Glomerular endothelial cell (primary cell): ENCODE results near the gene ACOD1. TPM values are rescaled to one million over a fixed set of nuclear protein-coding genes. Genes with fewer than 3 reads are reported as not detected.

Source experiments
- DNase-seq: peaks from one replicate; pipeline ENCODE4 v3.0.0-alpha.2; 2011; ENCODE audit warnings: low read depth, low spot score; ENCODE audit errors: extremely low read depth
- total RNA-seq: library from RNA; depleted of rRNA; stranded (reverse); fragments of >200 nt; gene quantifications from 2 replicates; pipeline ENCODE4 v1.2.3, GENCODE V29; 2015

ACOD1 gene
- total RNA-seq, 1 donor from 2014 or later: not detected

GRCh38 chr13:76983676-76984075 is 35.4 kb downstream of the ACOD1 start:
- DNase-seq: no peak

GRCh38 chr13:76991432-76991795 is 43.1 kb downstream of the ACOD1 start:
- no peak for DNase-seq

- DNase-seq: no peak
Measured at GRCh38 chr13:76991796-76992547, 43.7 kb downstream of the ACOD1 start, which contains the start of gene CLN5. TSS of gene CLN5 (plus strand) at chr13:76992081. CDS start at chr13:76992099, 18 bp downstream.

GRCh38 chr13:76992548-76993001 is 44.3 kb downstream of the ACOD1 start:
- no peak for DNase-seq

GRCh38 chr13:76993021-76993420 is 44.7 kb downstream of the ACOD1 start:
- no peak for DNase-seq

GRCh38 chr13:76993473-76993872 is 45.2 kb downstream of the ACOD1 start:
- no peak for DNase-seq

GRCh38 chr13:76994281-76994680 is 46.0 kb downstream of the ACOD1 start:
- DNase-seq: no peak

- DNase-seq: no peak
Measured at GRCh38 chr13:77000475-77000874, 52.2 kb downstream of the ACOD1 start.

GRCh38 chr13:77001540-77001939 is 53.2 kb downstream of the ACOD1 start:
- DNase-seq: no peak

GRCh38 chr13:77001963-77002587 is 53.8 kb downstream of the ACOD1 start:
- DNase-seq: no peak

- no peak for DNase-seq
Measured at GRCh38 chr13:77002590-77003190, 54.4 kb downstream of the ACOD1 start.

Other genes starting within 250 kb of the ACOD1 start
- 118 and 167 TPM in 2 replicates for gene KCTD12, start 62.1 kb upstream of the ACOD1 start, total RNA-seq
- gene CLN5, start 43.6 kb downstream of the ACOD1 start, total RNA-seq: 30.2 and 31.3 TPM in 2 replicates
- 31.9 and 45.4 TPM in 2 replicates for gene FBXL3, start 78.6 kb downstream of the ACOD1 start, total RNA-seq